ENCODE measurements around the gene MSMB. TPM values are rescaled to one million over a fixed set of nuclear protein-coding genes. Genes with fewer than 3 reads are reported as not detected.

The MSMB gene
- total RNA-seq, 4 donors from 2014 or later = not detected

DNA sequence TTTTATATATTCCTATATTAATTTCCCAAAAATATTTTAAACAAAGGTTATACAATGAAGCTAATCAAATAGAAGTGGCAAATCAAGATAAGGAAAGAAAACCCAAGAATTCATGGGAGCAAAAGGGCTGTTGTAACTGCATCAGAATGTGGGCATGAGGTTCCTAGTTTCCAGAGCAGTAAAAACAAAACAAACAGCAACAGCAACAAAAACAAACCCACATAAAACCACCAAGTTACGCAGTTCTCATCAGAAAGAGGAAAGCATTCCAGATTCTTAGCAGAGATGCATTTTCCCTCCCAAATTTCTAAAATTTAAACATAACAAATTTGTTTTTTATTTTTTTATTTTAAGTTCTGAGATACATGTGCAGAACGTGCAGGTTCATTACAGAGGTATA is 34.8 kb upstream of the MSMB start:
- no peaks in the 10 kb centered on the region for H3K9me3 ChIP-seq
- TF ChIP-seq POLR2A (IDR thresholded peaks at IDR 0.05) = no peak
- no peak for TF ChIP-seq CTCF (IDR thresholded peaks at IDR 0.05)
- no peak for TF ChIP-seq EP300 (IDR thresholded peaks at IDR 0.05)
- no peaks in the 10 kb centered on the region for H3K27me3 ChIP-seq
- H3K4me3 ChIP-seq = no peak overlapping the region
- no peaks in the 10 kb centered on the region for H3K36me3 ChIP-seq
- peaks cover 0 to 4% (median 0%) of the 10 kb centered on the region in 4 donors for H3K4me1 ChIP-seq
- H3K27ac ChIP-seq = no peak overlapping the region
- WGBS, 2 donors = 60 to 61% methylated on average over 2 of the region's 2 CpGs
- DNase-seq (ENCODE audit: low spot score in 2 of 2) = no peak

DNA sequence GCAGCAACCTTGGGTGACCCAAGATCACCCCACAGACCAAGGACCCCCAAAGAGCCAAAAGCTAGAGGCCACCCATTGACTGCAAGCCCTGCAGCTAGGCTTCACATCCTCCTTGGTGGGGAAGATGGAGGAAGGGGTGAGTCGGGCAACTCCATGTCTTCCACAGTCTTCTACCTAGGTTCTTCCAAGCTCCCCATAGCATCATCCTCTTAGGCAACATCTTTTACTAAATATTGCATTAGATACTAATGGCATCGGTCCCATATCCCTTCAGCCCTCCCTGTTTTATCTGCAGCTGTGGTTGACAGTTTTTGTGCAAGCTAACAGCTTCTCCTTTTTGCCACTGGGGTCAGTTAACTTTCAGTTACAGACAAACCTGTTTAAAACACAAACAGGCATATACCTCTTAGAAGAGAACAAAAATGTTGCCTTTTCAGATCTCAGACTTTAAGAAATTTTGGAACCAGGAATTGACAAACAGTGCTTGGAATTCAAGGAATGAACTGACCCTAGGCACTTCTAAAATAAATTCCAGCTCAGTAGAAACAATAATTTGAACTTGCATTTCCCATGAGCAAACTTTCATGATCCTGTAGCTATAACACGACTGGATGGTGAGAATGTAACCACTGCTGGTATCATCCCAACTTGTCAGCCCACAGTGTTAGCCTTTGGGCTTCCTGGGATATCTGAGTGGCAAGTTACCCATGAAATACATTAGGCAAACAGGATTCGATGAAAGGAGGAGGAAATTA is 33.9 kb upstream of the MSMB start:
- Histone ChIP-seq H3K27me3 (no peaks in the 10 kb centered on the region), H3K4me1 (peaks cover 0 to 4% (median 0%) of the 10 kb centered on the region in 4 donors), H3K36me3 (no peaks in the 10 kb centered on the region), H3K4me3 (no peak overlapping the region), H3K9me3 (no peaks in the 10 kb centered on the region), H3K27ac (no peak overlapping the region)
- TF ChIP-seq EP300 (IDR thresholded peaks at IDR 0.05) (no peak), POLR2A (IDR thresholded peaks at IDR 0.05) (no peak), CTCF (IDR thresholded peaks at IDR 0.05) (no peak)
- no peak for DNase-seq (ENCODE audit: low spot score in 2 of 2)
- WGBS, 2 donors = 53 to 60% methylated on average over 4 of the region's 4 CpGs

GRCh38 chr10:46077731-46078413 is 31.8 kb upstream of the MSMB start:
- H3K36me3 ChIP-seq = no peaks in the 10 kb centered on the region
- DNase-seq (ENCODE audit: low spot score in 2 of 2) = no peak
- WGBS, 2 donors = 78 to 81% methylated on average over 5 of the region's 5 CpGs
- no peak for TF ChIP-seq CTCF (IDR thresholded peaks at IDR 0.05)
- peaks cover 0 to 4% (median 0%) of the 10 kb centered on the region in 4 donors for H3K4me1 ChIP-seq
- H3K4me3 ChIP-seq = no peak overlapping the region
- no peak overlapping the region for H3K27ac ChIP-seq
- peaks cover 0 to 4% (median 0%) of the 10 kb centered on the region in 4 donors for H3K9me3 ChIP-seq
- no peaks in the 10 kb centered on the region for H3K27me3 ChIP-seq

GRCh38 chr10:46077141-46077554 is 31.1 kb upstream of the MSMB start:
- Histone ChIP-seq H3K27ac (no peak overlapping the region), H3K4me3 (no peak overlapping the region), H3K4me1 (peaks cover 0 to 4% (median 0%) of the 10 kb centered on the region in 4 donors), H3K27me3 (no peaks in the 10 kb centered on the region), H3K9me3 (peaks cover 0 to 4% (median 0%) of the 10 kb centered on the region in 4 donors), H3K36me3 (no peaks in the 10 kb centered on the region)
- TF ChIP-seq EP300 (IDR thresholded peaks at IDR 0.05) = no peak
- TF ChIP-seq POLR2A (IDR thresholded peaks at IDR 0.05) = no peak
- no peak for TF ChIP-seq CTCF (IDR thresholded peaks at IDR 0.05)
- no peak for DNase-seq (ENCODE audit: low spot score in 2 of 2)
- WGBS, 2 donors = 75 to 82% methylated on average over 4 of the region's 4 CpGs

DNA sequence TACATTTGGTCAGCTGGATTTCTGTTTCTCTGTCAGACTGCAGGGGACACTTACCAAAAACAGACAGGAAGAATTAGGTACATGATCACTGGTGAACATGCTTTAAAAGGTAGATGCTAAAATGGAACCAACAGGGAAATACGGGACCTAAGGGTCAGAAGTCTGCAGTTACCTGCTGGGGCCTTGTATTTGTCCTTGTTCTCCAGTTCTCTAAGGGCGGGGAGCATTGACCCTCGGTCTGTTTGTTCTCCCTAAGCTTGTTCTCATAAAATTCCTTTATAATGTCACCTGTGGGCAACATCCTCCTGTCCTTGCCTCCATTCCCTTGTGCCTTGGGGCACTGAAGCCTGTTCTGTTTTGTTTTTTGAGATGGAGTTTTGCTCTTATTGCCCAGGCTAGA is 29.8 kb upstream of the MSMB start:
- H3K27ac ChIP-seq = no peak overlapping the region
- H3K36me3 ChIP-seq = no peaks in the 10 kb centered on the region
- no peak for DNase-seq (ENCODE audit: low spot score in 2 of 2)
- peaks cover 0 to 4% (median 0%) of the 10 kb centered on the region in 4 donors for H3K4me1 ChIP-seq
- WGBS, 2 donors = 90 to 91% methylated on average over 3 of the region's 3 CpGs
- H3K27me3 ChIP-seq = no peaks in the 10 kb centered on the region
- H3K4me3 ChIP-seq = no peak overlapping the region
- H3K9me3 ChIP-seq = peaks cover 0 to 4% (median 0%) of the 10 kb centered on the region in 4 donors
- TF ChIP-seq CTCF (IDR thresholded peaks at IDR 0.05) (no peak), EP300 (IDR thresholded peaks at IDR 0.05) (no peak), POLR2A (IDR thresholded peaks at IDR 0.05) (no peak)
